HG03066 (cell line): Measurements from ENCODE around the gene PHF20.
"Not testable (repeated sequence)": the region's sequence is repeated elsewhere in the genome, so short reads cannot be mapped to it uniquely, and the experiment has no call there.

Experiments
- ATAC-seq: cut with Tn5 transposase; IDR thresholded peaks from one replicate; pipeline ENCODE4 v1.9.1; 2021; ENCODE audit warnings: low read depth; ENCODE audit not compliant: unreplicated experiment

PHF20 gene

DNA sequence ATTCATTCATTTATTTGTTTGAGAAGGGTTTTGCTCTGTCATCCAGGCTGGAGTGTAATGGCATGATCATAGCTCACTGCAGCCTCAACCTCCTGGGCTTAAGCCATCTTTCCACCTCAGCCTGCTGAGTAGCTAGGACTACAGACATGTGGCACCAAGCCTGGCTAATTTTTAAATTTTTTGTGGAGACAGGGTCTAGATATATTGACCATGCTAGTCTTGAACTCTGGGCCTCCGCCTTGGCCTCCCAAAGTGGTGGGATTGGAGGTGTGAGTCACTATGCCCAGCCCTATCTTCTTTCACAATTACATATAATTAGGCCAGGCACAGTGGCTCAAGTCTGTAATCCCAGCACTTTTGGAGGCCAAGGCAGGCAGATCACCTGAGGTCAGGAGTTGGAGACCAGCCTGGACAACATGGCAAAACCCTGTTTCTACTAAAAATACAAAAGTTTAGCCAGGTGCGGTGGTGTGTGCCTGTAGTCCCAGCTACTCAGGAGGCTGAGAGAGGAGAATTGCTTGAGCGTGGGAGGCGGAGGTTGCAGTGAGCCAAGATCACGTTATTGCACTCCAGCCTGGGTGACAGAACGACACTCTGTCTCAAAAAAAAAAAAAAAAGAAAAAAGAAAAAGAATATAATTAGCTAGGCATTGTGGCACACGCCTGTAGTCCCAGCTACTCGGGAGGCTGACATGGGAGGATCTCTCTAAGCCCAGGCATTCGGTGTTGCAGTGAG, 110.8 kb downstream of the PHF20 start:
- ATAC-seq, result not testable (repeated sequence)

DNA sequence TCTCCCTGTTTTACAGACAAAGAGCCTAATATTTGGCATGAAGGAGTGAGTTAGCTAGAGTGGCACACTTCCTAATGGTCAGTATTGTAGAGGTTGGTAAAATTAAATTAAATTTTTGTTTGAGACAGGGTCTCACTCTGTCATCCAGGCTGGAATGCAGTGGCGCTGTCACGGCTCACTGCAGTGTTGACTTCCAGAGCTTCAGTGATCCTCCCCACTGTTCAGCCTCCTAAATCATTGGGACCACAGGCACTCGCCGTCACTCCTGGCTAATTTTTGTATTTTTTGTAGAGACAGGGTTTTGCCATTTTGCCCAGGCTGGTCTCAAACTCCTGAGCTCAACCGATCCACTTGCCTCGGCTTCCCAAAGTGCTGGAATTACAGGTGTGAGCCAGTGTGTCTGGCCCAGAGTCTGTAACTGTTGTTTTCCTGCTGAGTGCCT, 111.5 kb downstream of the PHF20 start:
- ATAC-seq, result no peak

DNA sequence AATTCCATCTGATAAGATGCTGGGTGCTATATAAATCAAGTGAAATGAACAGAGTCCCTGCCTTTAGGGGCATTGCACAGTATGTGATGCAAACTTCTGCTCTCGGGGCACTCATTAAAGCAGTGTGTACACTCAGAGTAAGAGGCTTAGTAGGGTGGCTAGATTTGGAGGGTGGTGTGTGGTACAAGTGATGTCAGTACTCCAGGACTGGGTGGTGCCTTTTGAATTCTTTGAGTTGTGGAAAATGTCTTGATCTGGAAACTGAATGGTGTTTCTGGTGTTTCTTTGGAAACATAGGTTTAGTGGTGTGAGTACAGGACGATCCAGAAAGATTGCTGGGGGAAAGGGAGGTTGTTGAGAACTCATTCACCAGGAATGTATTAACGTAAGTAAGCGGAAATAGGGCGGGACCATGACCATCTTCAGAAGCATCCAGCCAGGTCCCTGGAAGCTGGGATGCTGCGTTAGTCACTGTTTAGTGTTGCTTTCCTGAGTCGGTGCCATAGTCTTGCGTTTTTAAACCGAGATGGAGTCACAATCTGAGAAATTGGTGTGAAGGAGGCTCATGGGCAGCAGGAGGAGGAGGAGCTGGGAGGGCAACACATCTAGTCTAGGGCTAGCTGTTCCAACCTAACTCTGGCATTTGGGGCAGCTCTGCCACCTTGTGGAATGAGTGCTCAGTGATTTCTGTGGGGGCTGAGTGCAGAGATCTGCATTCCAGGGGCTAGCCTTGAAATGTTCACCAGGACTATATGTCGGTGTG, 112.1 kb downstream of the PHF20 start:
- no peak for ATAC-seq

DNA sequence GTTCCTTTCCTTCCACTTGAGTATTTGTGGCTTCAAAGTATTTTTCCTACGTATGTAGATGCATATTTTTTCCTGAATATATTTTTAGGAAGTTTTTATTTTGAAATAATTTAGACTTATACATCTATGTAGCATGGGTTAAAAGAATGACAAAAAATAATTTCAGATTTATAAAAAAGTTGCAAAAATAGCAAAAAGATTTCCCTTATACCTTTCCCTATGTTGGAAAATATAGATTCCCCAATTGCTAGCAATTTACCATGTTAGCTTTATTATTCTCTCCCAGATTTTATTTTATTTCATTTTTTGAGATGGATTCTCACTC, 112.7 kb downstream of the PHF20 start:
- no peak for ATAC-seq

DNA sequence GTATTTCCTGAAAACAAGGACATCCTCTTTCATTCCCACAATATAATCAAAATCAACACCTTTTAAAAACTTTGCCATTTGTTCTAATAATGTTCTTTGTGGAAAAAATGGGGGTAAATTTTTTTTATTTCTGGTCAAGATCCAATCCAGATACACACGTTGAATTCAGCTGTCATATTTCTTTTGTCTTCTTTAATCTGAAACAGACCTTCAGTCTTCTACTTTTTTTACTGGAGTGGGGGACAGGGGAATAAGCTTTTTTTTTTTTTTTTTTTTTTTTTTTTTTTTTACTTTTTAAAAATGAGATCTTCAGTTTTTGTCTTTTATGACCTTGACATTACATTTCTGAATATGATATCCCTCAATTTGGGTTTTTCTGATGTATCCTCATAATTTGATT, 113.4 kb downstream of the PHF20 start:
- ATAC-seq, result no peak

DNA sequence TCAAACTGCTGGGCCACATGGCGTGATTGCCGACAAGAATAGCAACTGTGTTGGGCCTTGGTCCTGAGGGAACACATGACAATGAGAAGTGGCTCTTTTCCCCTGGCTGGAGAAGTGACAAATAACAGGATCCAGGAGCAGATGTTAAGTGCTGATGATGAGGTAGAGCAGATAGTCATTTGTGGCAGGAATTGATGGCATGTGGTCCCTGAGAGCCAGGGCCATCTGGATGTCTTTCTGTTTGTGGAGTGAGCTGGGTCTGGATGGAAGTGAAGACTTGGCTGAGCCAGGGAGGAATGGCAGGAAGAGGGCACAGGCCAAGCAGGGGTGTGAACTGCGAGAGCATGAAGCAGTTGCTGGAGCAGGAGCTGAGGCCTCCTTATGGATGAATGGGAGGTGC, 114.7 kb downstream of the PHF20 start:
- no peak for ATAC-seq

DNA sequence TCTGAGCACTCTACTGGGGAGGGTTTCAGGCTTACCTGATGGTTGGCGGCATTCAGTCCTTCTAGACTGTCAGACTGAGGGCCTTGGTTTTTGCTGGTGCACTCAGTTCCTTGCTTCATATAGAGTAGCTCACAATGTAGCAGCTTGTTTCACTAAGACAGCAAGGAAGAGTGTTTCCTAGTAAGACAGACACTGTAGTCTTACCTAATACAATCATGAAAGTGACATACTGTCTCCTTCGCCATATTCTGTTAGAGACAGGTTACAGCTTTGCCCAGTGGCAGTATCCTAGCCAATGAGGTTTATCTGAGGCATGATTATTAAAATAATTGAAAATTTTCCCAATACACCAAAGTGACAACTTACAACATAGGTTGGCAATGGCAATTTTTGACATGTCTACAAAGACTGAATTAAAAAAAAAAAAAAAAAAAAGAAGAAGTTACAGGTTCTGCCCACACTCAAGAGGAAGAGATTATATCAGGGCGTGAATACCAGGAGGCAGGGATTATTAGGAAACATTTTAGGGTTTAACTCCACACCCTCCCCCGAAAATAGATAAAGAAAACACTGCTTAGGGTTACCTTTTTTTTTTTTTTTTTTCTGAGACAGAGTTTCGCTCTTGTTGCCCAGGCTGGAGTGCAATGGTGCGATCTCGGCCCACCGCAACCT, 115.7 kb downstream of the PHF20 start:
- no peak for ATAC-seq

DNA sequence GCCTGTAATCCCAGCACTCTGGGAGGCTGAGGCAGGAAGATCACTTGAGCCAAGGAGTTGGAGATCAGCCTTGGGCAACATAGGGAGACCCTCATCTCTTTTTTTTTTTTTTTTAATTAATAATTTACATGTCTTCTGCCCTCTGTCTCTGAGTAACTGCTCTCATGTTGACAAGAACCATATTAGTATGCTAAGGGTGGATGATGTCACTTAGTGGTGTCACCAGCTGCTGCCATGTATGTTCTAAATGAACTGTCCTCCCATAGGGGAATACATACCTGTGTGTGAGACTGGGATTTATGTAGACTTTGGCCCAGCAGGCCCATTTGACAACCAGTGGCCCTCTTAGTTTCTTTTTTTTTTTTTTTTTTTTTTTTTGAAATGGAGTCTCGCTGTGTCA, 116.8 kb downstream of the PHF20 start:
- ATAC-seq, result no peak

DNA sequence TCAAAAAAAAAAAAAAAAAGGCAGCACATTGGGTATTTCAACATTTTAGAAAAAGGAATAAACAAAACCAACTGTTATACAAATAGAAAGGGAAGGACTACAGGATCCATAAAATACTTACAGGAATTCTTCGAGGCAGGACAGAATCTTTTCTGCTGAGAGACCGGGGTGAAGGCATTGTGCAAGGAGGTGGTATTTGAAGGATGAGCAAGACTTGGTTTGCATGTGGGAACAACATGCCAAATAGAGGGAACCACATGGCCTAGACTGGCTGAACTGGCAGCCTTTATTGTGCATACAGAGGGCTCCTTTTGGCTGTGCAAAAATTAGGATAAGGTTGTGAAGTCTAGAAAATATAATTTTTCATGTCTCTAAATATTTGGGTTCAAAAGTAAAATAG, 119.6 kb downstream of the PHF20 start:
- no peak for ATAC-seq

DNA sequence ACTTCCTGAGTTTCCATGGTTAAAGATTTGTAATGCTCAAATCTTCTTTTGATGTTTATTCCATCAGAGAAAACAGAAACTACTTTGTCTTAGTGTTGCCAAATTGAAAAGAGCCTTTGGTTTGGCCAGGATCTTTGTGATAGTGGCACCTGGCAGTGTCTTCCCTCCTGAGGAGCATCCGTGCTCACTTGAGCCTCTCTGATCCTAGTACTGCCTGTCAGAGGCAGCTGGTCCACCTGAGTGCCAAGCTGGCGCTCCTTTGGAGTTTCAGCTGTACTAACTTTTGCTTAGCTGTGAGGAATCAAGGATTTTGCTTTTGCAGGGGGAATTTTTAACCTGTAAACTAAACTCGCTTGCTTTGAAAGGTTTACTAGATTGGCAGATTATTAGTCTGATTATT, 121.1 kb downstream of the PHF20 start:
- ATAC-seq, result no peak

DNA sequence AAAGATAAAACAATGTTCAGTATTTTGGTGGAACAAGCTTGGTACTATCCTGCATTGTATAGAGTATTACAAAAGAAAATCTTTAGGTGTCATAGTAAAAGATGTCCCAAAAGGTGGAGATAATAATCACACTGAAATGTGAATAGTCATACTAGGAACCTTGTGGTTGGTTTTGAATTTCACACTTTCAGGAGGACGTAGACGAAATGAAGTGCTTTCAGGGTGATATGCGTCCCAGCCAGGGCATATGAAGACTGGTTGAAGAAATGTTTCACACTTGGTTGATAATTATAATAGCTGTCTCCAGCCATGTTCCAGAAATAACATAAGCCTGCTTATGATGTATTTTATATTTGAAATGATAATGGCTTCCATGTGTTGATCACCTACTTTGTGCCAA, 122.1 kb downstream of the PHF20 start:
- ATAC-seq, result peak; percentile 83

DNA sequence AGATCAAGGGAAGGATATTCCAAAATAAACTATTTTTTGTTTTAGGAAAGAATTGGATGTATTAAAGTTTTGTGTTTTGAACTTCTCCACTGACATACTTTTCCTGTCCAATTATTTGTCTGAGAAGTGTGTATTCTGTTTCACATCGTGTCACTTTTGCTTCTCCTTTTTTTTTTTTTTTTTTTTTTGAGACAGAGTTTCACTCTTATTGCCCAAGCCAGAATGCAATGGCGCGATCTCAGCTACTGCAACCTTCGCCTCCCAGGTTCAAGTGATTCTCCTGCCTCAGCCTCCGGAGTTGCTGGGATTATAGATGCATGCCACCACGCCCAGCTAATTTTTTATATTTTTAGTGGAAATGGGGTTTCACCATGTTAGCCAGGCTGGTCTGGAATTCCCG, 123.7 kb downstream of the PHF20 start:
- not testable (repeated sequence) for ATAC-seq

DNA sequence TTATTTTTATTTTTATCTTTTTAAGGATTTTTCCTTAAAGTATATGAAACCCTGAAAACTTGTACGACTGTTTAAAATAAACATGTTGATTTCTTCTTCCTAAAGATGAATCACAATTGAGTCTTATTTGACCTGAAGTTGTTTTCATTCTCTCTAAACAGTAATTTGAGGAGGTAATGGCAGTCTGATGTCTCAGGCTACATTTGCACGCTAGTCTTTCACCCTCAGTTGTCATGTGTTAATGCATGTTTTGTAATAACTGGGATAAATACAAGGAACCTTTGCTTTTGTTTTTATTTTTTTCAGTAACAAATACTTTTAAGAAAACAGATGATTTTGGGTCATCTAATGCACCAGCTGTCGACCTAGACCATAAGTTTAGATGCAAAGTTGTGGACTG, 127.2 kb downstream of the PHF20 start:
- ATAC-seq, result no peak

DNA sequence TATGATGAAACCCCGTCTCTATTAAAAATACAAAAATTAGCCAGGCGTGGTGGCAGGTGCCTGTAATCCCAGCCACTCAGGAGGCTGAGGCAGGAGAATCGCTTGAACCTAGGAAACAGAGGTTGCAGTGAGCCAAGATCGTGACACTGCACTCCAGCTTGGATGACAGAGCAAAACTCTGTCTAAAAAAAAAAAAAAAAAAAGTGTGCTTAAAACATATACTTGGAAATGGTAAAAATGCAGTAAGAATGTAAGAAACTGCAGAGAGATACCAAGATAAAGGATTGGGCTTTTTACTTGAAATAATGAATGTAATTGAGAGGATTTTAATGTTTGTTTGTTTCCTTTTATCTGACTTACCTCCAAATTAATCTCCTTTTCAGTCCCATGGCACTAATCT, 129.4 kb downstream of the PHF20 start:
- ATAC-seq, result not testable (repeated sequence)

DNA sequence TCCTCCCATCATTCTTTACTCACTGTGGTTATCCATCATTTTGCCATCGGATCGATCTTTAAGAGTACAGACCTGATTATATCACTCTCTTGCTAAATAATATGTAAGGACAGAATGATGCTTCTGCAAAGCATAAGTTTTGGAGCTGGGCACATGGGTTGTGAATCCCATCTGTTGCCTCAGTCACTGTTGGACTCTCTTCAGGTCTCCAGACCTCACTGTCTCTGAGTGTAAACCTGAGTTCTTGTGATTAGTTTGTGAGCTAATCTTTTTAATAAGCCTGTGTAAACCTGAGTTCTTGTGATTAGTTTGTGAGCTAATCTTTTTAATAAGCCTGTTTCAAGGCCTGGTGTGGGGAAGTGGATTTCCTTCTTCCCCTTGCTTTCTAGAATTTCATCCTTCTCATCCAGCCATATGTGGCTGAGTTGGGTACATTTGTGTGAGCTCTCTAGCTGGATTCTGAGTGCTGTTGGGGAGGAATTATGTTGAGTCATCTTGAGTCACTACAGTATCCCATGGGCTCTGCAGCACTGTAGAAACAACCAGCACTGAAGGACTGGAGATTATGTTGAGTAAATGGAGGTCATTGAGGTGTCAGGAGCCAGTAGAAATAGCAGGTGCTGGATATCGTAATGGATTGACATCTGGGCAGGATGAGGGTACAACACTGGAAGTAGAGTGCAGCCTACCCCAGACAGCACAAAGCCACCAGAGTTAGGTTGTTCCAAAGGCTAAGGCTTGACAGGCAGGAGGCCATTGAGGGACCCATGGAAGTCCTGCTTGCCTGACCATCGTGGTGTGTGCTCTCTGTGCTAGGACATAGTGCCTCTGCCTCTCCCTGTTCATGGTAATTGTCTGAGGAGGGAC, 130.1 kb downstream of the PHF20 start:
- no peak for ATAC-seq

DNA sequence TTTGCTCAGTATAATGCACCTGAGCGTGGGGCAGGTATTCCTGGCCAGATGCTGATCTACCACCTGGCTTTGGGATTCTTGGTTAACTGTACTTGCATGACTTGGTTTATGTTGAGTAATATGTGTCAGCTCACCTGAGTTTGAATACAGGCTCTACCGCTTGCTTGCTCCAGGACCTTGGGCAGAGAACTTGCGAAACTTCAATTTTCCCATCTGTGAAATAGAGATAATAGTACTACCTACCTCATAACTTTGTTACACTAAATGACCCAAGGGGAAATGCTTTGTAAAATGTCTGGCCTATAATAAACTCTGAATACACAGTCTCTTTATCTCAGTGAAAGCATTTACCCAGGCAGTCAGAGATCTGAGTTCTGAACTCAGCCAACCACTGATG, 130.7 kb downstream of the PHF20 start:
- no peak for ATAC-seq

DNA sequence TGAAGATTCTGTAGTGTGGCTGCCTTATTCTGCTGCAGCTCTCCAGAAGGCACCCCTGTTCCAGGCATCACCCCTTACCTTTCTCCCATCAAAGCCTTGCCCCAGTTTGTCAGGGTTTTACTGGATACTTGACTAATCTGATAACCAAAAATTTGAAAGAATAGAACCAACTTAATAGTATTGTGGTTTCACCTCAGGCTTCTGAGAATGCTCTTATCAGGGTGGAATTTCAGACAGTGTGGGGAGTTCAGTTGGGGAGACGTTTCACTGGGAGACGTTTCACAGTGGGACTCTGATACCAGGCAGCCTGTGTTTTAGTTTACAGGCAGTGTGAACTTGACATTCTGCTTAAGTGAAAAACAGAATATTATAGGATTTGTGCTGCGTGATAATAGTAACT, 132.0 kb downstream of the PHF20 start:
- ATAC-seq, result no peak

DNA sequence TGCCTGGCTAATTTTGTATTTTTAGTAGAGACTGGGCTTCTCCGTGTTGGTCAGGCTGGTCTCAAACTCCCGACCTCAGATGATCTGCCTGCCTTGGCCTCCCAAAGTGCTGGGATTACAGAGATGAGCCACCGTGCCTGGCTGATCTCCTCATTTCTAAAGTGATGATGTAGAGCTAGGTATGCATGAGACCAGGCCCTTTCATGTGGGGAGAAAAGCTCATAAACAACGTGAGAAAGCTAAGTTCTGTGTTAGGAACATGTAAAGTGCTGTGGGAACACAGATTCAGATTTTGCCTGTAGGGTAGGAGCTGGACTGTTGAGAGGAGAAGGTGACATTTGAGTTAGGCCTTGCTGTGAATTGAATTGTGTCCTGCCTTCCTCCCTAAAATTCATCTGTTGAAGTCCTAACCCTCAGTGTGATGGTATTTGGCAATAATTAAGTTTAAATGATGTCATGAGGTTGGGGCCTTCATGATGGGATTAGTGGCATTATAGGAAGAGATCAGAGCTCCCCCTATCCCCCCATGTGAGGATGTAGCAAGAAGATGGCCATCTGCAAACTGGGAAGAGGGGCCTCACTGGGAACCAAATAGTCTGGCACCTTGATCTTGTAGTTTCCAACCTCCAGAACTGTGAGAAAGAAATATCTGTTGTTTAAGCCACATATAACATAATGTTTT, 133.3 kb downstream of the PHF20 start:
- ATAC-seq, result no peak

DNA sequence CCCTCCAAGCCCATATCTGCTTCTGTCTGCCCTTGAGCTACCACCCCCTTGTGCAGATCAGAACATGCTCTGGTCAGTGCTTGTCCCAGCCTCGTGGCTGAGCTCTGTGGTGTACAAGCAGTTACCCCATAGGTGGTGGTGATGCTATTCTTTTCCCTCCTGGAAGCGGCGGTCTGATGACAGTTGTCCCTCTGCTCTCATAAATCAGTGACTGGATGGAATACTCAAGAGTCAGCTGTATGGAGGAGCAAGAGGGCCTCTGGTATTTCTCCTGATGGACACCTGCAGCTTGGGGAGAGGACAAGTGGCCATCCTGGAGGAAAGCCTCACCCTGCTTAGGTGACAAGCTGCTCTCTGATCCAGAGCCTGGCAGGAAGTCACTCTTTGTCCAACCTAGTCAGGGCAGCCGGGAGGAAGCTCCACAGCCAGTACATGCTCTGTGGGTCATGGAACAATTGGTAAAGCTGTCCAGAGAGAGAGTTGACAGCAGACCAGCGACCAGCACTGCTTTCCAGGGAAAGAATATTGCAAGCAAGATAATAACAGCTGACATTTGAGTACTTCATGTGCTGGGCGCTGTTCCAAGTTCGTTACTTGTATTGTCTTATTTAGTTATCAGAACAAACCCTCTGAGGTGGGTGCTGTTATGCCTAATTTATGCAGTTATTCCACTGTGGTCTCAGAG, 135.3 kb downstream of the PHF20 start:
- ATAC-seq, result no peak

DNA sequence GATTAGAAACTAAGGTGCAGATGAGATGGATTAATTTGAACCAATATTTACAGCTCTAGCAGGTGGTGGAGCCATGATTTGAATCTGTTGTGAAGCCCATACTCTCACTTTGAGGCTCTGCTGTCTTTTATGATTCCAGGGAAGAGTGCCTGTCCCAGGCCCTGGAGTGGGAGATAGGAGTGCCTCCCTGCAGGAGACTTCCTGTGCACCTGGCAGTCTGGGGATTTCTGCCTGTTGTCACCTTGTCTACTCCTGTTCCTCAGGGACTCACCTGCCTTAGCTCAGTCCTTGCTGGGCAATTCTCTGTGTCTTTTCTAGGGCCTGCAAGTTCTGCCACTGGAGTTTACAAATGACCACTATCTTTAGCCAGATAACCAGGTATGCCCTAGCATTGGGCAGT, 136.2 kb downstream of the PHF20 start:
- no peak for ATAC-seq
